Right cardiac atrium (tissue), 5 donors: ENCODE measurements around the gene RBPJ. TPM values are rescaled to one million over a fixed set of nuclear protein-coding genes. Genes with fewer than 3 reads are reported as not detected.
"Not testable (repeated sequence)": the region's sequence is repeated elsewhere in the genome, so short reads cannot be mapped to it uniquely, and the experiment has no call there.

Experiments
- ATAC-seq, 2 donors: fragments of 200-7000 bp; cut with Tn5 transposase; one replicate each; pipeline versions ENCODE4 v1.8.0 to v1.9.1; 2020; ENCODE audit warnings: moderate library complexity in 2 of 2, mild to moderate bottlenecking in 1 of 2
- DNase-seq, 3 donors: peaks; one replicate each; pipeline ENCODE4 v3.0.0-alpha.2; 2020
- H3K27ac ChIP-seq: one replicate; pipeline ENCODE4 v1.5.1; 2013; ENCODE audit warnings: mild to moderate bottlenecking, low read length, control low read depth, moderate library complexity
- H3K27me3 ChIP-seq: one replicate; pipeline ENCODE4 v1.6.1; 2013; ENCODE audit not compliant: control insufficient read depth, insufficient read depth
- H3K4me1 ChIP-seq: one replicate; pipeline ENCODE4 v1.6.1; 2013; ENCODE audit warnings: low read length; ENCODE audit not compliant: control insufficient read depth, insufficient read depth
- H3K4me3 ChIP-seq: one replicate; pipeline ENCODE4 v1.5.1; 2013; ENCODE audit warnings: low read length, control low read depth
- H3K9me3 ChIP-seq: one replicate; pipeline ENCODE4 v1.6.1; 2013; ENCODE audit warnings: low read length; ENCODE audit not compliant: control insufficient read depth
- WGBS: extraction: QIAGEN DNeasy Blood & Tissue Kit; methylation state at CpG from one replicate; pipeline ENCODE4 v1.1.7; 2013; 5-methylcytosine and 5-hydroxymethylcytosine counted together
- intact Hi-C, 4 donors: fragments of 100-400 bp; cut with DNase I; formaldehyde crosslinking; loops; one replicate each; pipeline versions ENCODE4 v1.11.0 to v1.14.0; 2022 to 2023
- polyA plus RNA-seq: library from polyadenylated mRNA; stranded (reverse); fragments of 200-250 nt; gene quantifications from one replicate; pipeline ENCODE4 v1.2.3, GENCODE V29; 2013
- total RNA-seq, 4 donors: library from RNA; stranded (reverse); fragmentation: NEBNext Ultra II Directional; extraction: Animal tissue kit (Norgen Biotek cat#: 25700); gene quantifications; one replicate each; pipeline ENCODE4 v1.2.1, GENCODE V29; 2021
- donor health status: healthy with polysubstance abuse.
- donor health status: DM: no; HTN: yes; CAD: no.
- donor health status: DM: no; HTN: no; CAD: no.
- donor health status: DM: no; HTN: yes; CAD: no; lungs with severe emphysema.
- donor health status: DM: yes; HTN: yes; CAD: no.

The RBPJ gene
- total and polyA plus RNA-seq, 5 donors, result 22.2 to 45.9 (median 43.0) TPM

DNA sequence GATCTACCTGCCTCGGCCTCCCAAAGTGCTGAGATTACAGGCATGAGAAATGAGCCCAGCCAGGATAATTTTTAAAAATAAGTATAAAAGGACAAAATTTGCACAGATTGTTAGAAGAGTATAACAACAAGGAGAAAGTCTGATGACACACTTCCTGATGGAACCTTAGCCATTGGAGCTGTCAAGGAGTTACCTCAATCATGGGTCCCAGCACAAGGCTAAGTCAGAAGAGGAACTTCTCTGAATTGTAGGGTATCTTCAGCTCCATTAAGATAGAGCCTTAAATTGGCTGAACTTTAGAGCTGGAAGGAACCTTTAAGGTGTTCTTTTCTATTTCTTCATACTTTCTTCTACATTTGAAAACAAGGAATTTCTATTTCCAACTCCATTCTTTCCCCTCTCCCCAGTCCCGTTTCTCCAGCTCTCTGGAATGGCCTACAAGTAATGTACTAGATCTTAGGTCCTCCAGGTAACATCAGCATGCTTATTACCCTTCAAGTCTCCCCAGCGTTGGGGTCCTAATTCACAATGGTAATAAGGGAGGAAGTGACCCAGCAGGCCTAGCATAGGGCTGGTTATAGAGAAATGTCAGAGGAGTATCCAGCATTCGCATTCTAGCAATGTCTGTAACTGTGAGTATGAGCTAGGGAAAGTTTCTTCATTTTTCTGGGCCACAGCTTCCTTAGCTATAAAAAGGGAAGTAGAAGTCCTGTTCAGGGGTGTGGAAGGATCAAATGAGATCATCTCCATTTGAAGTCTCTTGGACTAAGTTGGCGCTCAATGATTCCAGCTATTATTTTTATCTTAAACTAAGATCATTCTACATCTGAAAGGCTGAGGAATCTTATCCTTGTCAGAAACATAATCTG is 18.5 kb upstream of the RBPJ start:
- H3K4me1 ChIP-seq, result no peaks in the 10 kb centered on the region
- ATAC-seq (no peak), DNase-seq (no peak)
- no peaks in the 10 kb centered on the region for H3K27me3 ChIP-seq
- no peak overlapping the region for H3K27ac ChIP-seq
- intact Hi-C loops, result no loop called here
- 91% methylated on average over 5 of the region's 5 CpGs for WGBS
- H3K9me3 ChIP-seq, result no peaks in the 10 kb centered on the region
- no peak overlapping the region for H3K4me3 ChIP-seq

DNA sequence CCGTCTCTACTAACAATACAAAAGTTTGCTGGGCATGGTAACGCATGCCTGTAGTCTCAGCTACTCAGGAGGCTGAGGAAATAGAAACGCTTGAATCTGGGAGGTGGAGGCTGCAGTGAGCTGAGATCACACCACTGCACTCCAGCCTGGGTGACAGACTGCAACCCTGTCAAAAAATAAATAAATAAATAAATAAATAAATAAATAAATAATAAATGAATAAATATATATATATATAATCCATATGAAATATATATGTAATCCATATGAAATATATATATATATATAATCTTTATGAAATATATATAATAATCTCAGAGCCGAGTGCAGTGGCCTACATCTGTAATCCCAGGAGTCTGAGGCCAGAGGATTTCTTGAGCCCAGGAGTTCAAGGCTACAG is 17.8 kb upstream of the RBPJ start:
- ATAC-seq (no peak), DNase-seq (no peak)
- H3K27ac ChIP-seq, result no peak overlapping the region
- no peak overlapping the region for H3K4me3 ChIP-seq
- no peaks in the 10 kb centered on the region for H3K4me1 ChIP-seq
- no peaks in the 10 kb centered on the region for H3K9me3 ChIP-seq
- H3K27me3 ChIP-seq, result no peaks in the 10 kb centered on the region
- WGBS, result 96% methylated on average over 4 of the region's 4 CpGs
- intact Hi-C loops, result no loop called here

DNA sequence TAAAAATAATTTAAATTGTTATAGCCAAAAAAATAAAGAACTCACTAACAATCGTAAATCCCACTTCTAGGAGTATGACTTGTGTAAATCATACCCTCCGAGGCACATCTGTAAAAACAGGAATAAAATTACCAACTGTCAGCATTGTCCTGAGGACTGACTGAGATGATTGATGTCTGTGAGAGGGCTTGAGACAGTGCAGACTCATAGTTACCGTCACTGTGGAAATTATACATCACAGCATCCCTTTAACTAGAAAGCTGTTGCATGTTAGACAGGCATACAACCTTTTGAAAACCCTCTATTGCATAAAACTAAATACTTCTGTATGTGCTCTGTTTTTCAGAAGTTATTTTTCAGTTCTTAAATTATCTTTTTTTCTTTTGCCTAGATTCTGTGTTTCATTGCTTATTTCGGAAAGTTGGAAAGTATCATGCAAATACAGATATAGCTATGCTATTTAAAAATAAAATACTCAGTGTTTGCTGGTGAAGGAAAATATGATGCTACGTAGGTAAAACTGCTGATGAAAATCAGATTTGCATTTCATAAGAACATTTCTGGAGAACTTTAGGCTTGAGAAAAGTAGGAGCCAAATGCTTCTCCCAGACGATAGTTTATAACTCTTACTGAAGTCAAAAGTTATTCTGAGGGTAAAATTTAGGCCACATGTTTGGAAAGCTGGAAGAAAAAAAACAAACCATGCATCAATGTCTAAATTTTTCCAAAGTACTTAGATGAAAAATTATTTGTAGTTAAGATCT is 13.6 kb upstream of the RBPJ start:
- H3K4me3 ChIP-seq, result no peak overlapping the region
- H3K27ac ChIP-seq, result no peak overlapping the region
- intact Hi-C loops, result no loop called here
- no peaks in the 10 kb centered on the region for H3K27me3 ChIP-seq
- ATAC-seq (no peak), DNase-seq (no peak)
- WGBS, result 80% methylated on average over 6 of the region's 6 CpGs
- no peaks in the 10 kb centered on the region for H3K4me1 ChIP-seq
- H3K9me3 ChIP-seq, result no peaks in the 10 kb centered on the region

DNA sequence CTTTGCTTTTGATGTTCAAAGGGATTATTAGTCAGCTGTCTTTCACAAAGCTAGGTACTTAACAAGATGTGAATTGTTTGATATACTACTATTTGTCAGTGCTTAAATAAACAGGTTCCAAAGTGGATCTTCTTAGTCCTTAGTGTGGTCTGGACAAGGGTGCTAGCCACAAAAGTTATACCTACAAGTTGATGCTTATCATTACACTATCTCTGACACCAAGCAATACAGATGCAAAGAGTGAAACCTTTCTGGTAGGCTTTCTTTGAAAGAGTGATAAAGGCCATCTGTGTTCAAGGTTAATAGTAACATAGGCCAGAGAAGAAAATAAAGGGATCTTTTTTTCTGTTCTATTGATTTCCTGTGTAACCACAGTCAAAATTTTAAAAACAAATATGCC is 12.2 kb upstream of the RBPJ start:
- intact Hi-C loops, result no loop called here
- H3K9me3 ChIP-seq, result no peaks in the 10 kb centered on the region
- H3K27ac ChIP-seq, result no peak overlapping the region
- no peak overlapping the region for H3K4me3 ChIP-seq
- DNase-seq (no peak), ATAC-seq (no peak)
- H3K27me3 ChIP-seq, result no peaks in the 10 kb centered on the region
- no peaks in the 10 kb centered on the region for H3K4me1 ChIP-seq

DNA sequence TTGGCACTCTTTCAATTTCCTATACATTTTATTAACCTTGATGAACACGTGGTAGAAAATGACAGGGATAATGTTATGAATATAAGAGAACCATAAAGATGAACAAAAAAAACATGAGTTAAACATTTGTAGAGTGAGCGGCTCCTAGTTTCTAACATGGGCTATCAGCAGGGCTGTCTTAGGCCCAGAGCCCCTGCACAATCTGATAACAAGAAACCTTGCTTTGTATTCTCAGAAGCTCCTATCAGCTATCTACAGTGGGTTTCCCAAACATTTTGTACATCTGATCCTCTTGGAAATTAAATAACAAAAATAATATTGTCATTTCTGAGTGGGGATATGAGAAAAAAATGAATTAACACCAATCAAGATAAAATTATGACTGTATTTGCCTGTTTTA is 10.6 kb upstream of the RBPJ start:
- H3K27me3 ChIP-seq, result no peaks in the 10 kb centered on the region
- 72% methylated on average over 2 of the region's 2 CpGs for WGBS
- DNase-seq, result no peak
- no peaks in the 10 kb centered on the region for H3K9me3 ChIP-seq
- intact Hi-C loops, result no loop called here
- no peak for ATAC-seq
- H3K4me1 ChIP-seq, result no peaks in the 10 kb centered on the region
- H3K27ac ChIP-seq, result no peak overlapping the region
- no peak overlapping the region for H3K4me3 ChIP-seq

DNA sequence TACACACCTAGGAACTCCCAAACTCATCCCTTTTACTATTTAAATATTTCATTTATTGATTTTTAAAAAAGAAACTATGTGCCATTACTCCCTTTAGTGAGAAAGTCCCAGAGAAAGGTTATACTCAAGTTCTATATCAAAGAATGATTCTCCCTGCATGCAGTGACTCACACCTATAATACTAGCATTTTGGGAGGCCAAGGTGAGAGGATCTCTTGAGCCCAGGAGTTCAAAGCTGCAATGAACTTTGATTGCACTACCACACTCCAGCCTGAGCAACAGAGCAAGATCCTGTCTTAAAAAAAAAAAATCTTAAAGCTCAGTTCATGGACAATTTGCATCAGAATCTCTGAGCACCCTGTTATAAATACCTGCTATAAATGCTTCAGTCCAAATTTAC is 9.2 kb upstream of the RBPJ start:
- H3K4me1 ChIP-seq, result no peaks in the 10 kb centered on the region
- DNase-seq (no peak), ATAC-seq (no peak)
- no peaks in the 10 kb centered on the region for H3K9me3 ChIP-seq
- intact Hi-C loops, result no loop called here
- no peaks in the 10 kb centered on the region for H3K27me3 ChIP-seq
- no peak overlapping the region for H3K27ac ChIP-seq
- no peak overlapping the region for H3K4me3 ChIP-seq

DNA sequence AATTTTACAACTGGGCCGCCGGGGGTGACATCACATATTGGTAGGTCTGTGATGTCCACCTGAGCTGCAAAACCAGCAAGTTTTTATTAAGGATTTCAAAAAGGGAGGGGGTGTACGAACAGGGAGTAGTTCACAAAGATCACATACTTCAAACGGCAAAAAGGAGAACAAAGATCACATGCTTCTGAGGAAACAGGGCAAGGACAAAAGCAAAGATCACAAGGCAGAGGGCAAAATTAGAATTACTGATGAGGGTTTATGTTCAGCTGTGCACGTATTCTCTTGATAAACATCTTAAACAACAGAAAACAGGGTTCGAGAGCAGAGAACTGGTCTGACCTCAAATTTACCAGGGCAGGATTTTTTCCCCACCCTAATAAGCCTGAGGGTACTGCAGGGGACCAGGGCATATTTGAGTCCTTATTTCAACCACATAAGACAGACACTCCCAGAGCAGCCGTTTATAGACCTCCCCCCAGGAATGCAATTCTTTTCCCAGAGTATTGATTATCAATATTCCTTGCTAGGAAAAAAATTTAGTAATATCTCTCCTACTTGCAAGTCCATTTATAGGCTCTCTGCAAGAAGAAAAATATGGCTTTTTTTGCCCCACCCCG is 5.4 kb upstream of the RBPJ start:
- ATAC-seq, H3K4me3 ChIP-seq, H3K9me3 ChIP-seq, H3K27ac ChIP-seq, intact Hi-C loops, H3K27me3 ChIP-seq, DNase-seq, H3K4me1 ChIP-seq: not testable (repeated sequence)
- WGBS, result 92% methylated on average over 8 of the region's 8 CpGs

DNA sequence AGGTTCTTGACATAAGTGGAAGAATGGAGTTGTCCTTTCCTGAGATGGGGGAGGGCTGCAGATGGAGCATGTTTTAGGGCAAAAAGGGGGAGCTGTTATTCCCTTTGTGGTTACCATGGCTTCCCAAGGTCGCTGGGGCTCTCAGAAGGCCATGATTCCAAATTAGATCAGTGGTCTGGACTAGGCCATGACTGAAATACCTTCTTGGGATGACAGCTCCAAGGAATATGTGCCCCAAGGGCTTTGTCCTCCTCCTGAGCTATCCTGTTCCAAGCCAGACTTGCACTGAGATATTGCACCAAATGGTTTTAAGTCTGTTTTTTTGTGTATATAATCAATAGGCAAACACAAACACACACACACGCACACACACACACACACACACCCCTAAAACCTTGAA is 3.0 kb upstream of the RBPJ start:
- intact Hi-C loops, result no loop called here
- Histone ChIP-seq H3K27me3 (no peaks in the 10 kb centered on the region), H3K4me1 (no peaks in the 10 kb centered on the region), H3K4me3 (no peak overlapping the region), H3K9me3 (no peaks in the 10 kb centered on the region), H3K27ac (no peak overlapping the region)
- DNase-seq (no peak), ATAC-seq (no peak)
- WGBS, result 92% methylated on average over 2 of the region's 2 CpGs

DNA sequence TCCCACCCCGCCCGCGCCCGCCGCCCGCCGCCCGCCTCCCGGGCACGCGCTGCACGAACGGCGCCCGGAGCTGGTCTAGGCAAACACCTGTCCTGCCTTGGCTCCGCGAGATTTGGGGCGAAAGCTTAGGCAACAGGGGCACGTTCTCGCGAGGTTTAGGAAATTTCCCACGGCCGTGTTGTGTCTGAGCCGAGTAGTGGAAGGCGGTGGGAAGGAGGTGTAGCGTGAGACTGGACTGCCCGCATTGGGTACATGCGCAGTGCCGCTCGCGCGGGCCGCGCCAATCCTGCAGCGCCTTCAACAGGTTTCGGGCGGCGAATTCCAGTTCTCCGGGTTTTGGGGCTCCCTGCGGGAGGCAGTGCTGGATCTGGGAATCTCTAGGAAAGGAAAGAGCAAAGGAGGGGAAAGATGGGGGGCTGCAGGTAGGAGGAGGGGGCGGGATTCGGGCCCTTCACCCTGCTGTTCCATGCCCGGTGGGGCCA is 1.3 kb upstream of the RBPJ start:
- intact Hi-C loops, result no loop called here
- under 1% methylated on average over 43 of the region's 43 CpGs for WGBS
- ATAC-seq, result peak; percentile 96
- peak; percentile 98 to 99 (median 98) for DNase-seq
- no peaks in the 10 kb centered on the region for H3K4me1 ChIP-seq
- H3K4me3 ChIP-seq, result peak overlapping the region; percentile 98
- H3K27me3 ChIP-seq, result no peaks in the 10 kb centered on the region
- H3K9me3 ChIP-seq, result no peaks in the 10 kb centered on the region
- peak overlapping the region; percentile 95 for H3K27ac ChIP-seq

DNA sequence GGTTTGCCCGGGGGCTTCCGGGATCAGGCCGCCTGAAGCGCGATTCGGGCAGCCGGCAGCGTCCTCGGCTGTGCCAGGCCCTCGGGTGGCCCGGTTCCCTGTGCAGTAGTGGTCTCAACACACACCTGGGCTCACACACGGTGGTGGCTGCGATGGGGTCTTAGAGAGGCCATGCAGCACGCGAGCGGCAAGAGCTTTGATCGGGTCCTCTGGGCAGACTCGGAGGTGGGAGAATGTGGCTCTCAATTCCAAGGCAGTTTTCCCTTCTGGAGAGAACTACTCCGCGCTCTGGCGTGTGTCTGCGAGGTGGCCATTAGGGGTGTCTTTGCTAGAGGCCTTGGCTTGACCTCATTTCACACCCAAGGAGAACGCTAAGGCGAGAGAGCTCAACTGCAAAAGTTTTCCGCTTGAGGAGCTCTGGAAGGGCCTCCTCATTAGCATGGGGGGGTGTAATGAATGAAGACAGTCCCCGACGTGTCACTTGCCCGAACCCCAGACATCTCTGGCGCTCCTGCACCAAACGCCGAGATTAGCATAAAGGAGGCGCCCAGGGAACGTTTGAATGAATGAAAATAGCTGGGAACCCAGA is 771 bp upstream of the RBPJ start:
- Histone ChIP-seq H3K4me3 (peak overlapping the region; percentile 98), H3K9me3 (no peaks in the 10 kb centered on the region), H3K27ac (peak overlapping the region; percentile 95), H3K4me1 (no peaks in the 10 kb centered on the region), H3K27me3 (no peaks in the 10 kb centered on the region)
- DNase-seq (peak in 1 of 3 donors; percentile 74), ATAC-seq (peak; percentile 12 to 15)
- WGBS, result under 1% methylated on average over 33 of the region's 33 CpGs
- intact Hi-C loops, result loop anchor here in 3 of 4 donors (5.0 to 10.0 kb wide), 4 partner anchors 82 to 338 kb away; no protein-coding TSS in a partner anchor
